ENCODE results near the gene RTP4.

RTP4 gene, protein sequence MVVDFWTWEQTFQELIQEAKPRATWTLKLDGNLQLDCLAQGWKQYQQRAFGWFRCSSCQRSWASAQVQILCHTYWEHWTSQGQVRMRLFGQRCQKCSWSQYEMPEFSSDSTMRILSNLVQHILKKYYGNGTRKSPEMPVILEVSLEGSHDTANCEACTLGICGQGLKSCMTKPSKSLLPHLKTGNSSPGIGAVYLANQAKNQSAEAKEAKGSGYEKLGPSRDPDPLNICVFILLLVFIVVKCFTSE

DNA sequence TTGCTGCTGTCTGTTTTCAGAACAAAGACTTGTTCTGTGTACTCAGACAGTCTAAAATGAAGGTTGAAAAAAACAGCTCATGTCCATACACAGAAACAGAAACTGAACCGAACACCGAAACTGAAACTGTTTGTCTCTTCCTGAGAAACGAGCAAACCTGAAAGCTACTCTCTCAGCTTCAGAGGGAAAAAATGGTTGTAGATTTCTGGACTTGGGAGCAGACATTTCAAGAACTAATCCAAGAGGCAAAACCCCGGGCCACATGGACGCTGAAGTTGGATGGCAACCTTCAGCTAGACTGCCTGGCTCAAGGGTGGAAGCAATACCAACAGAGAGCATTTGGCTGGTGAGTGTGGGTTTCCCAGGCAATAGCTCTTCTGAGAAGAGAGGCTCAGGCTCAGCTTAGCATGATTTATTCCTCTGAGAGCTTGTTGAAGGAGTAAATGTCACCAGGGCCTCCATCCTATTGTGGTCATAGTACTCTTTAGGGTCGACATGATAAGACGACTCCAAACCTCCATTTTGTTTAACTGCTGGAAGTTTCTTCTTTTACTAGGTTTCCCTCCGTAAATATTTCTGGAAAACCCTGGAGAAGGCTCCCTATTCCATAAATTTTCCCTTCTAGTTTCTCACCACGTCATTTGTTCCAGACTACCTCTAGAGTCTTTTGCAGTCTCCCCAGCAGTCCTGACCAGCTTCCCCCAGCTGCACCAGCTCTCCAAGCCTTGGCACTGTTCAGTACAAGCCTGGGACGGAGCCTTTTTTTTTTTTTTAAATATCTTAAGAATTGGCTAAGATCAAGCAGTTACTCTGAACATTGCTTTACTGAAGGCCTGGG, at the start of gene RTP4:
Gene RTP4 (plus strand): TSS at position 135 of the 838 bp plus-strand sequence. CDS start 57 bp downstream, at position 192.
- DNase-seq (ENCODE audit: low read depth), result peak; percentile 56

DNA sequence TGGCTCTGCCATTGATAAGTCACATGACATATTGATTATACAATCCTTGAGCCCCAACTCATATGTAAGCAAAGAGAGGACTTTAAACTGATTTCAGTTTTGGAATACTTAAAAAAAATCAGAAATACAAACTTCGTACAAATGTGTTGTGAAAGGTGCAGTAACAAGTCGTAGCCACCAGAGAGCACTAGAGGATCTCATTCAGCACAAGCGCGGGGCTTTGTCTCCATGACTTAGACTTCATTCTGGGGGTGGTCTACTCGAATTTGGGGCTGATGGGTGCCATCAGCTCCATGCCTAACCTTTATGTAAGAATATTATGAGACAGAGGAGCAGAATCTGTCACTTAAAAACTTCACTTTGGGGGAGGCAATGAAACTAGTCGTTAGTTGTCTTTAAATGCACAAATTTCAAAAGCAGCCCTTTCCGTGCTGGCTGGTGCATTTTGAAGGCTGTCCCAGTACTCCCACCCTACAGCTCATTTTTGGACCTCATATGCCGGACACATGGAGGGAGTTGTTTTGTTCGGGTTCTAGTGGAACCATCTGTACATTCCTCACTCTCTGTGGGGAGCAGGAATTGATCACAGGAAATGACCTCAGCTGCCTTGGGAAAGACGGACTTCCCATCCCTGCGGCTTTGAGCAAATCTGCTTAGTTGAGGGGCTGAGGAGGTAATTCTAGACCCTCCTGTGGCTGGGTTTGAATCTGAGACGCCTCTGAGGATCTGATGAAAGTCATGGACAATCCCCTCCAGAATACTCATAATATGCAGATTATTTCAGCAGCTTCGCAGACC, 49.2 kb upstream of the RTP4 start:
- DNase-seq (ENCODE audit: low read depth), result peak; percentile 12

DNA sequence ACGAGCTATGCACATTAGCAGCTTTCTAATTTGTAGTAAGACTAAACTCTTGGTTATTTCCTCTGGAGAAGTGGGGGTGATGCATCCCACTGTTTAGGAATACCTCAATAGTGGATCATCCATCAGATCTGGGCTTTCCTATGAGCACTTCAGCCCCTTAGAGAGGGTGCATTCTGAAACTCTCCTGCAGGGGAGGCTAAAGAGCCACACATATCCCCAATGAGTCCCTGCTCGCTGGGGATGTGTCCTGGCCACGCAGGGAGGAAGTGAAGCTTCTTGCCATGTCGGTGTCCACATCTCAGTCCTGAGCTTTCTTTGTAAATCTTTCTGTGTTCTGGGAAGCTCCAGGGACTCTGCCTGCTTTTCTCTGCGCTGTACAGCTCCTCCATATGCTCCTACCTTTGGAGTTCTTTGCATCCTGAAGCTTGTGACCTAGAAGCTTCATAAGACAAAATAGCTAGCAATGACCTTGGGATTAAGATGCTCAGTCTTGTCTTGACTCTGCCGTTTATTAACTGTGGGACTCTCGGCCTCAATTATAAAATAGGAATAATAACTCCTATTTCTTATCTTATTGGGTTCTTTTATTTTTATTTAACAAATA, 48.4 kb upstream of the RTP4 start:
- peak; percentile 13 for DNase-seq (ENCODE audit: low read depth)

DNA sequence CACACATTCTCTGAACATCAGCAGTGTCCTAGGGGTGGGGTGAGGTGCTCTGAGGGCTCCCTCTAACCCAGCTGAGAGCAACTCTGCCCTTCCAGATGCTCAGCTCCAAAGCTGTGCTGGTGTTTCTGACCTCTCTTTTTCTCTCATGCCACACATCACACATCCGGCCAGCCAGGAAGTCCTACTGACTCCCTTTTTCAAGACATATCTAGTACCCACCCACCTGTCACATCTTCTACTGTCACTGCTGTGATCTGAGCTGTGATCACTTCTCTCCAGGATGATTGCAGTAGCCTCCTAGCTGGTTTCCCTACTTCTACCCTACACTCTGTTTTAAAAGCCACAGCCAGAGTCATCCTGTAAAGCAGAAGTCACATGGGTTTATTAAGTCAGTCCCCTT, 46.4 kb upstream of the RTP4 start:
- no peak for DNase-seq (ENCODE audit: low read depth)

DNA sequence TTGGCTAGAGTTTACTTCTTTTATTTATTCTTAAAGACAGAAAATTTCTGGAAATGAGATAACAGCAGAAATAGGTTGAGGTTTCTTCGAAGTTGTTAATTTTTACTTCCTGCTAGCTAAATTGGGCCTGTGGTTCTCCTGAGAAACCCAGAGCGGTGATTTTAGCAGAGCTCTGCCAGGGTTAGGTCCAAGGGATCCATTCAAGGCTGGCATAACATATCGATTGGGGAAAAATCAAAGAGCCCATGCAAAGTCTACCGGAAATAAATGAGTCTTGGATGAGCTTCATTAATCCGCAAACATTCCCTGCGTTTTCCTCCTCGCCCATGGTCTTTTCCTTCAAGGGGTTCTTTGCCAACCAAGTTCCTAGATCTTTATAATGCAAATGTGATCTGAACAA, 45.9 kb upstream of the RTP4 start:
- DNase-seq (ENCODE audit: low read depth), result no peak

DNA sequence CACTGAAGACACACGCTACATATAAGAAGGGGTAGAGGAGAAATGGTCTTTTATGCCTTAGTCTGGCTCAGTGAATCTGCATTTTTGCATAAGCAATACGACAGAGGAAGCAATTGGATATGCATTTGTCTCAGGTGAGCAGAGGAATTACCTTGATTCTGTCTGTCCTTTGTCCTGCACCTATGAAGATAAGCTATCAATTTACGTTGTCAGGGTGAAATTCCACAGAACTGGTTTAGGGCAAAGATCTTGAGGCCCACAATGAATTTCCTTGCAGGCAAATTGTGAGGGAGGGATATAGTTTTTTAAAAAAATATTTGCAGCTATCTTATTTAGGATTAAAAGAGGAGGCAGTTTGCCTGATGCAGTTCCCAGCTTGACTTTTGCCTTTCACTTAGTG, 45.1 kb upstream of the RTP4 start:
- DNase-seq (ENCODE audit: low read depth), result no peak

DNA sequence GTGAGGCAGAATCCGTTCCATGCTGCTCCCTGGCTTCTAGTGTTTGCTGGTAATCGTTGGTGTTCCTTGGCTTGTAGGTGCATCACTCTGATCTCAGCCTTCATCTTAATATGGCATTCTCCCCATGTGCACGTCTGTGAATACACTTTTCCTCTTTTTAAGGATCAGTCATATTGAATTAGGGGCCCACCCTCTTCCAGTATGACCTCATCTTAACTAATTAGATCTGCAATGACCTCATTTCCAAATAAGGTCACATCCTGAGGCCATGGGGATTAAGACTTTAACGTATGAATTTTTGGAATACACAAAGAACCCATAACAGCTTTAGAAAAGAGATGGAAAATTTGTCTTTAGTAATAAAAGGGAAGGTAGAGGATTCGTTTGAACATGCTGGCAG, 42.6 kb upstream of the RTP4 start:
- no peak for DNase-seq (ENCODE audit: low read depth)

DNA sequence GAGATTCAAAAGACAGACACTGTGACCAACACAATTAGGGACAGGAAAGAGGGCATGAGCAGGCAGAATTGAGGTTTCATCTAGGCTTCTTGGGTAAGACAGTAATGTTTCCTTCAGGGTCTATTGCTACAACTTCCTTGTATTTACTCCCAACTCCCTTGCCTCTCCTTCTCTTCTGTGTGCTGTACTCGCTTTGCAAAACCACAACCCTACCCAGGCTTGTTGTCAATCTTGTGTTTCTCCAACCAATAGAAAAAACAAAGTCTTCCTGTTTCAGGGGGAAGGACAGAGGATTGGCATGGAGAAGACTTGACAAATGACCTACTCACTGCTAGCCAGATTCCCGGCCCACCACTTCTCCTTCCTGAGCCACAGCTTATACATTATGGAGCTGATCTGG, 40.3 kb upstream of the RTP4 start:
- DNase-seq (ENCODE audit: low read depth), result no peak

DNA sequence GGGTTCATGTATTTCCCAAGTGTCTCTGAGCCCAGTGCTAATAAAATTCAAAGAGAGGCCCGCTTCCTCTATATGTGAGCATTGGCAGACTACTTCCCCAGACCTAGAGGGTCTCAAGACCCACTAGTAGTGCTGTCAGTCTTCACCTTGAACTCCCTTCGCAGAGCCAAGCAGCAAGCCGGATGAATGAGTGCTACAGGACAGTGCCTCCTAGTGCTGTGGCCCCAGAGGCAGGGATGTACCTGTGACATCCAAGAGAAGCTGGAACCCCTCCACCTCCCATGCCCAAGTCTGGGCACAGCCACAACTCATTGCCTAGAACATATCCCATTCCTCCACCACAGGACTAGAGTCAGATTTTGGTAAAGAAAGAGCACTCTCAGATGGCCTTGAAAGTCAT, 39.5 kb upstream of the RTP4 start:
- DNase-seq (ENCODE audit: low read depth), result no peak

DNA sequence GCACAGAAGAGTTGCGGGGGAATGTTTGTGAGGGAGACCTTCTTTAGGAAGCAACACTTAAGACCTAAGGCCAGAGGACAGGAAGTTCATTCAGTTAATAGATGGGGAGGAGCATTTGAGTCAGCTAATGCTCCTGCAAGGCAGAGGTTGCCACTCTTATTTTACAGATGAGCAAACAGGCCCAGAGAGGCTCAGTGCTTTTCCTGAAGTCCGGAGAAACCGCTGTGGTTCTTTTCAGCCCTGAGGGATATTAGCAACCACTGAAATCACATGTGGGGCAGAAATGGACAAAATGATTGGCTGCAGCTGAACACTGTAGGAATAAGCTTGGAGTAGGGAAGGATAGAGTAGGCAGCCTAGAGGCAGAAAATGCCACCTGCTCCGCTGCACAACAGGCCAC, 33.3 kb upstream of the RTP4 start:
- no peak for DNase-seq (ENCODE audit: low read depth)

DNA sequence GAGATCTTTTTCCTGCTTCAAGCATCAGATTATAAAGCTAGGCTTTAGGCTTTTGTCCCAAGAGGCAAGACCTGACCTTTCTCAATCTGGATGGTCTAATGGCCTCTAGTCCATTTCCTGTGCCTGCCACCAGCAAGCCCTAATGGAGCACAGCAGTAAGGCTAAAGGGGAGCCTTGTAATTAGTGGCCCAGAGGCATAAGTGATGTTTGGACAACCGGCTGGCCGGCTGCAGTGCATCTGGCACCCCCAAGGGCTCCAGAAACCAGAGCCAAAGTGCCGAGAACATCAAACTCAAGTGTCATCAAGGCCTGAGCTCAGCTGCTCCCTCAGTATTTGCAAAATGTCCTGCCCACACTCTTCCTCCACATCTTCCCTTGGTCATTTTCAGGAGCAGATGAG, 31.9 kb upstream of the RTP4 start:
- no peak for DNase-seq (ENCODE audit: low read depth)

DNA sequence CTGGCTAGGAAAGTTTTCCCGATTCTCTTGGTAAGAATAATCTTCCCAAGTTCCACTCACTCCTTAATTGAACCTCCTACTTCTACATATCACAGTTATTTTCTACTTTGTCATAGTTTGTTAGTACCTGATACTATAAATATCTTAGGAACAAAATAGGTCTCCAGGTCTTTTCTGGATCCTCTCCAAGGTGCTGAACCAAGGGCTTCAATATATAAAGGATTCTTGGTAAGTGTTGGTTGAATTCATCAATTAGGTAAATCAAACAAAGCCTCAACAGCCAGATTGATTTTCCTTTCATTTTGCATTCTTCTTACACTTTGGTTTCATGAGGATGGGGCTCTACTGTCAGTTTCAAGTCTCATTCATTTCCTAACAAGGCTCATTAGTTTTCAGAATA, 27.6 kb upstream of the RTP4 start:
- no peak for DNase-seq (ENCODE audit: low read depth)

DNA sequence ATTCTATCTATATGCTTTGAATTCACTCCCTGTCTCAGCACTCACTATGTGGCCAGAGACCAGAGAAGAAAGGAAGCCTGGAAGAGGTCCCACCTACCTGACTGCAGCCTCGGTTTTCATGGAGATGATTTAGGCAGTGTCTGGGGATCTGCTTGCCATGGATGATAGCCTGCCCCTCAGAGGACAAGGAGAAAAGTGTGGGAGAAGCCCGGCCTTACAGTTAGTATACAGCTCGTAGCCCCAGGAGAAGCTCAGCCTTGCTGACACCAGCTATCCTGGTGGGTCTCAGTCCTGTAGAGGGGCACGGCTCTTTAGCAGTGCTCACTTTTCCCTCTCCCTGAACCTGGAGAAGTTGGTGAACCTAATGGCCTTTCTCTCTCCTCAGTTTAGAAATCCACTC, 25.9 kb upstream of the RTP4 start:
- no peak for DNase-seq (ENCODE audit: low read depth)

DNA sequence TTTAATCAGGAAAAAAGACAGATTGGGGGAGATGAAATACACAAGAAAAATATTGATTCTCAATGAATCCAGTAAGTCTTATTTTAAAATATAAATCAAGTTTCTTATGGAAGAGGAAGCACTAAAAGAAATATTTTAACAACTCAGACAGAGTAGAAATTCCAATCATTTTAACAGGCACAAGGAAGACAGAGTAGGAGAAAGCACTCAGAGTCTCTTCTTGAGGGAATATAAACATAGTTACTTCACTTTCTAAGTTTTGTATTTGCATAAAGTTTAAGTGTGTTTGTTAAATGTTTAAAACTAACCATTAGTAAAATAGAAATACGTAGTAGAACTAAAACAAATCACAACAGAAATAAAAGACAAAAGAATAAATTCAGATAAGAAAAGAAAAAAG, 24.5 kb upstream of the RTP4 start:
- no peak for DNase-seq (ENCODE audit: low read depth)

DNA sequence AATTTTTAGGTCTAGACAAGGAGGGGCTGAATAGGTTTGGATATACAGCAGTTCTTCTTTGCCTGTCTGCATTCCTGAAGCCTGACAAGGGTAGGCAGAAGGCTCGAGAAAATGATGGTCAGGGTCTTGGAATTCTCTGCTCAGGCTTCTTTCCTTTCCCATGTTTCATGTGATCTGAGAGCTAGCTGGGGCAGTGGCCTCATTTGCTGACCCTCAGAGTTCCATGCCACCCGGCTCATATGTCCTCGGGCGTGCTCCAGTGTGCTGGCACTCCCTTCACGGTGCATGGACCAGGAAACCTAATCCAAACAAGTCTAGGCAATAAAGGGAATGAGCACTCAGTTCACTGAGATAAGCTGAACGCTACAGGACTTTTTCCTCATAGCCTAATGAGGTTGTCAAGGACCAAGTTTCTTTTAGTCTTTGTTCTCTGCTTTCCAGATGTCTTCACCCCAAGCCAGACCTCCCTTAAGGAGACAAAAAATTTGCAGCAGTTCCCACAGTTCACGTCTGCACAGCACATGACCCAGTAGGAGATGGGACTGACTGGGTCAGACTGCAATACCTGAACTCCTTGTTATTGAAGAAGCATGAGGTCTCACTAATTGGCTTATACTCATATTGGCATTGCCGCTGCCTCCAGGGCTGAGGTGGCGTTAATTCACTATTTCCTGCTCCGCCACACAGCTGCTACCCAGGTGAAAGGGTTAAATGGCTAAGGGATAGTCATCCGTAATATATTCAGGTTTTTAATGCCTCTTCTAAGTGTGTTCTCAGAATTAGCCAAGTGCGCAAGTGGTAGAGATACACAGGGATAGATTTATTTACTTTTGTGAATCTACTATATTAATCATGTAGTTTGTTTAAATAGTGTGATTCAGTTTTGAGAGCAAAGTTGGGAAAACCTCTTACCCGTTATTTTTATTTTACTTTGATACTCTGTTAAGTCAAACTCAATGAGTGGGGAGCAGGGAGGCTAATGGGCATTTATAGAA, 15.3 kb upstream of the RTP4 start:
- DNase-seq (ENCODE audit: low read depth), result no peak

DNA sequence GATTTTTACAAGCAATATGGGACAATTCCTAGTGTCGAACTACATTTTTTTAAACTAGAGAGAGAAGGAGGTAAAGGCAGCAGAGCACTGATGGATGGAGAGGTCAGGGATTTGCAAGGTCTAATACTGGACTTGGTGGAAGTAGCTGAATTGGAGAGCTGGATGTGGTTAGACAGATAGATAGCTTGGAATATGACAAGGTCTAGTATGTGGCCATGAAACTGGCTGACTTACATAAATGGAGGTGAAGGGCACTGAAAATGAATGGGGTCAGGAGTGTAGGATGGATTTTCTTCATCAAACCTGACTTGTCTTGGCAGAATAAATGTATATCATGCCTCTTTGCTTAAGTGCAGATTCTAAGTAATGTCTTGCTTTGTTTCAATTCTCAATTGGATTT, 10.1 kb upstream of the RTP4 start:
- no peak for DNase-seq (ENCODE audit: low read depth)

DNA sequence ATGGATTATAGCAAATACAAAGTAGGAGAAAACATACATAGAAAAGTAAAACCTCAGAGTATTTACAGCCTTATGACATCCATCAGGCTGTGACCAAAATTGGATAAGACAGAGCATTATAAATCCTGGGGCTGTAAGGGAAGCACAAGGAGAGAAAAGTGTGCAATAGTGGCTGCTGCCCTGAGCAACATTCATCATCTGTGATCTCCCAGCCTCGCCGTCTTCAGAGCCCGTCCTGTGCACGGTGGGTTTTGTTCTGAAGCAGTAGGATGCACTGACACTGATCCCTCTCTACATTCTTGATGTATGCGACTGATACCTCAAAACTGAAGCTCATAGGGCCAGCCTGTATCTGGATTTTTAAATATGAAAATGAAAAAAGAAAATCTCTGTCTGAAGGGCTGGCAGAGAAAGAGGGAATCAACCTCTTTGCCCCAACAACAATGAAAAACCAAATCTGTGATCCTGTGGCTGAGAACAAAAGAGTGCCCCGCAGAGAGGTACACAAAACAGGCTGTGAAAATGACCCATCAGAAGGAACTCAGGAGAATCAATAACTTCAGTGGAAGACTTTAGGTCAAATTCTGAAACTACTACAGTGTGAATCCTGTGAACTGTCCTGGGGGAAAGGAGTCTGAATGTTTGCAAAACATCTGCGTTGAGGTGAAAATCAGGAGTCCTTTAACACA, 8.2 kb upstream of the RTP4 start:
- no peak for DNase-seq (ENCODE audit: low read depth)

DNA sequence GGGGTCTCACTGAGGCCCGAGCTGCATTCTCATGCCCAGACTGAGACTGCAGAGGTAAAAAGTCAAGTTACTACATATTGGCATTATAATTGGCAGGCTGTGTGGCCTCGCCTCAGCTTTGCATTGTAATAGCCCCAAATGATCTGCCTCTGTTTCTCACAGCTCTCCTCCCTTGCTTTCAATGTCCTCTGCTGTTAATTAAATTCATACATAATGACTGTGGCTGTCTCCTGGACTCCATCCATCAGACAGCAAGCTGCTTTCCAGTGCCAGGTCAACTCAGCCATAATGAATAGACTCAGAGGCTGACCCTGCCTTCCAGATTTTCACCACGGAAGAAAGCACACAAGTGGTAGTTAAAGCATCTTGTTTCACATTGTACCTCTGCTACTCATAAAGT, 7.6 kb upstream of the RTP4 start:
- DNase-seq (ENCODE audit: low read depth), result no peak

DNA sequence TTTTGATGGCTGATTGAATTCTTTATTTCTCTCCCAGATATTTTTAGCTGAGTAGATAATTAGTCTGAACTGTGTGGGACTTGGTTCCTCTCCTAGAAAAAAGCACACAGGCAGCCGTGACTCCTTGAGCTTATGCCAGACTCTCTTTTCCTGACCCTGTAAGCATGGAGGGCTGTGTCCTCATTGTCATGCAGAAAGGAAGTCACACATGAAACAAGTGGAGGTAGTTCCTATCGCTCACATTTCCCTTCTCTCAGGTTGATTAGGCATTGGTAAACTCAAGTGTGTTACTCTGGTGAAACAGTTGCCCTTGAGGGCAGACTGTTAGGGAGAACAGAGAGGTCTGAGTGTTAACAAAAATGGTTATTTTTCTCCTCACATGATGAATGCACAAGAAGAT, 6.3 kb upstream of the RTP4 start:
- no peak for DNase-seq (ENCODE audit: low read depth)

DNA sequence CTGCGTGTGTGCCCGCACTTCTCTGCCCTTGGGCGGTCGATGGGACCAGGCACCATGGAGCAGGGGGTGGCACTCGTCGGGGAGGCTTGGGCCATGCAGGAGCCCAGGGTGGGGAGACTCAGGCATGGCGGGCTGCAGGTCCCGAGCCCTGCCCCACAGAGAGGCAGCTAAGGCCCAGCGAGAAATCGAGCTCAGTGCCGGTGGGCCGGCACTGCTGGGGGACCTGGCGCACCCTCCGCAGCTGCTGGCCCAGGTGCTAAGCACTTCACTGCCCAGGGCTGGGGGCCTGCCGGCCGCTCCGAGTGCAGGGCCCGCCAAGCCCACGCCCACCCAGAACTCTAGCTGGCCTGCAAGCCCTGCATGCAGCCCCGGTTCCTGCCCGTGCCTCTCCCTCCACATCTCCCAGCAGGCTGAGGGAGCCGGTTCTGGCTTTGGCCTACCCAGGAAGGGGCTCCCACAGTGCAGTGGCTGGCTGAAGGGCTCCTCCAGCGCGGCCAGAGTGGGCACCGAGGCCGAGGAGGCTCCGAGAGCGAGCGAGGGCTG, 553 bp upstream of the RTP4 start:
- no peak for DNase-seq (ENCODE audit: low read depth)

DNA sequence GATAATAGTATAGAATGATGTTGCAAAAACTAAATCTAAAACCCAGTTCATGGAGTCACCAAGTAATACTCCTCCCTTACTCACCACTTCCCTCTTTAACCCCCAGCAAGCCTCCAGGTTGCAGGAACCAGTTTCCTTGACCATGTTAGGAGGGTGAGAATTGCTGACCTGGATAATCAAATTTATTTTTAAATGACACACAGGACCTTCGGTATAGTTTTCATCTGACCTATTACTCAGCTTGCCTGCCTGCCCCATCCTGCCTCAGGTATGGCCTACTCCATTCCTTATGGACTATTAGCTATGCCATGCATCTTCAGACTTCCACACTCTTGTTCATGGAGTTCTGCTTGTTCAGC, 883 bp downstream of the RTP4 start:
- DNase-seq (ENCODE audit: low read depth), result no peak
